BE2C (cell line): Measurements from ENCODE around the gene PBX3.

Experiments used
- DNase-seq: peaks from one replicate; pipeline ENCODE4 v3.0.0-alpha.2; 2020
- H3K27me3 ChIP-seq: fragments of 250-450 bp; sonication (Bioruptor Pico); 2 replicates; pipeline ENCODE4 v1.5.1; 2020; ENCODE audit warnings: mild to moderate bottlenecking
- H3K36me3 ChIP-seq: fragments of 250-450 bp; sonication (Bioruptor Pico); 2 replicates; pipeline ENCODE4 v1.5.1; 2020; ENCODE audit warnings: mild to moderate bottlenecking
- H3K4me1 ChIP-seq: fragments of 250-450 bp; sonication (Bioruptor Pico); 2 replicates; pipeline ENCODE4 v1.5.1; 2020
- H3K4me3 ChIP-seq: 2 replicates; pipeline ENCODE4 v1.5.1; 2011; ENCODE audit warnings: low read depth, low read length
- H3K9me3 ChIP-seq: fragments of 250-450 bp; sonication (Bioruptor Pico); 2 replicates; pipeline ENCODE4 v1.5.1; 2020
- TF ChIP-seq, protein P1 (sequence below): IDR thresholded peaks from 2 replicates; pipeline ENCODE4 v1.5.1; 2012; ENCODE audit warnings: mild to moderate bottlenecking, low read depth, low read length

The PBX3 gene

DNA sequence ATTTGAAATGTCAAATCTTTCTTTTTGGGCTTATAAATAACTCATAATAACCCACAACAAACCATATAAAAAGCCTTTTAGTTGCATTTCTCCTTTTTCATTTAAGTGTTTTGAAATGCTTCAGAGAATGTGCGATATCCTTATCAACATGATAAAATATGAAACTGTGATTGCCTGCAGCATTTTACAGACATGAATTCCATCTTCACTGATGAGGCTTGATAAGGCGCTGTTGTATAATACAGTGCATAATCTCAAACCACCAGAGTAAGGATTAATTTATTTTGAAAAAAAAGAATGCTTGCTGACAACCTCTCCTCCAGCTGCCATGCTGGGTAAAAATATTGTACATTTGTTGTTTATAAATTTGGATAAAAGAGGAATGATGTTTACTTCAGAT, 216.8 kb downstream of the PBX3 start:
- Histone ChIP-seq H3K4me1 (peaks cover 18% of the 10 kb centered on the region), H3K36me3 (no peaks in the 10 kb centered on the region), H3K27me3 (no peaks in the 10 kb centered on the region), H3K9me3 (no peaks in the 10 kb centered on the region), H3K4me3 (no peak overlapping the region)
- DNase-seq, result no peak
- TF ChIP-seq, protein P1, sequence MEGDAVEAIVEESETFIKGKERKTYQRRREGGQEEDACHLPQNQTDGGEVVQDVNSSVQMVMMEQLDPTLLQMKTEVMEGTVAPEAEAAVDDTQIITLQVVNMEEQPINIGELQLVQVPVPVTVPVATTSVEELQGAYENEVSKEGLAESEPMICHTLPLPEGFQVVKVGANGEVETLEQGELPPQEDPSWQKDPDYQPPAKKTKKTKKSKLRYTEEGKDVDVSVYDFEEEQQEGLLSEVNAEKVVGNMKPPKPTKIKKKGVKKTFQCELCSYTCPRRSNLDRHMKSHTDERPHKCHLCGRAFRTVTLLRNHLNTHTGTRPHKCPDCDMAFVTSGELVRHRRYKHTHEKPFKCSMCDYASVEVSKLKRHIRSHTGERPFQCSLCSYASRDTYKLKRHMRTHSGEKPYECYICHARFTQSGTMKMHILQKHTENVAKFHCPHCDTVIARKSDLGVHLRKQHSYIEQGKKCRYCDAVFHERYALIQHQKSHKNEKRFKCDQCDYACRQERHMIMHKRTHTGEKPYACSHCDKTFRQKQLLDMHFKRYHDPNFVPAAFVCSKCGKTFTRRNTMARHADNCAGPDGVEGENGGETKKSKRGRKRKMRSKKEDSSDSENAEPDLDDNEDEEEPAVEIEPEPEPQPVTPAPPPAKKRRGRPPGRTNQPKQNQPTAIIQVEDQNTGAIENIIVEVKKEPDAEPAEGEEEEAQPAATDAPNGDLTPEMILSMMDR, result no peak

DNA sequence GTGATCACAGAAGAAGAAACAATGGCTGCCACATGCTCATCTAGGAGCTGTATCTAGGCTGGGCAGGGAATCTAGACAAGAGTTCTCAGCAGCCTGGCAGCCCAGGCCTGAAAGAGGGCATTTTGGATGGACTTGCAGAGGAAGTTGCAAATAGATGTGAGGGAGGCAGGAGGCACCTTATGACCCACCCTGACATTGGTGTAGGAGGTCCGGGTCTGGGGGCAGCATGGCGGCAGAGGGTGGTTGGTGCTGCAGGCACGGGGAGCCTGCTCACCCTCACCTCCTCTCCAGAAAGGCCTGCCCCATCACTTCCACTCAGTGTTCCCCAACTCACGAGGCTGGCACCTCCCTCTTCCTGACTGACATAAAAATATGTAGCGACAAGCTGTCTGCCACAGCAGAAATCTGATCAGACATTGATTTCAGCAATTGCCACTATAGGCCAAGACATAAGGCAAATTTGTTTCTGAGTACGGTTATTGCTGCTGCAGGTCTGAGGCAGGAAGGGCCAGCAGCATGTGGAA, 217.6 kb downstream of the PBX3 start:
- no peaks in the 10 kb centered on the region for H3K27me3 ChIP-seq
- DNase-seq, result no peak
- TF ChIP-seq, protein P1, result no peak
- no peaks in the 10 kb centered on the region for H3K36me3 ChIP-seq
- H3K9me3 ChIP-seq, result no peaks in the 10 kb centered on the region
- H3K4me1 ChIP-seq, result peaks cover 19% of the 10 kb centered on the region
- no peak overlapping the region for H3K4me3 ChIP-seq

DNA sequence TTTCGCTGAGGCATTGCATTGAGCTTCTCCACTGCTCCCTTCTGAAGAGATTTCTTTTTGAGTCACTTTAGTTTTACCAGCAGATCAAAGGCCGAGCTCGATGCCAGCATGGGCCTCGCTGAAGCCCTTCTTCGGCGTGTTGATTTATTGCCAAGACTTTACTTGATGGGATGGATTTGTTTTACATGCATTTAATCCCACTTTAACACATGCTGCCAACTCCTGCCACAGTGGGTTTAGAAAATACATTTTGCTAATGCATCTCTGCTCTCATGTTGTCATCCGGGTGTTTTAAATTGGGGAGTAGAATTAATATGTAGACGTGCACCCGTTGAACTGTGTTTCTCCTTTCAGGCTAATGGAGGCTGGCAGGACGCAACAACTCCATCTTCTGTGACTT, 218.3 kb downstream of the PBX3 start:
- TF ChIP-seq, protein P1, result no peak
- no peaks in the 10 kb centered on the region for H3K36me3 ChIP-seq

GRCh38 chr9:125966466-125966865, 219.3 kb downstream of the PBX3 start:
- peak overlapping the region; percentile 40 for H3K4me3 ChIP-seq
- H3K36me3 ChIP-seq, result no peaks in the 10 kb centered on the region
- H3K27me3 ChIP-seq, result no peaks in the 10 kb centered on the region
- DNase-seq, result peak; percentile 56
- no peaks in the 10 kb centered on the region for H3K9me3 ChIP-seq
- peaks cover 19% of the 10 kb centered on the region for H3K4me1 ChIP-seq
- TF ChIP-seq, protein P1, result no peak

More for the DNA sequence above, 218.3 kb downstream of the PBX3 start:
- H3K27me3 ChIP-seq, result no peaks in the 10 kb centered on the region
- H3K4me3 ChIP-seq, result no peak overlapping the region
- peaks cover 19% of the 10 kb centered on the region for H3K4me1 ChIP-seq
- no peaks in the 10 kb centered on the region for H3K9me3 ChIP-seq
- no peak for DNase-seq

DNA sequence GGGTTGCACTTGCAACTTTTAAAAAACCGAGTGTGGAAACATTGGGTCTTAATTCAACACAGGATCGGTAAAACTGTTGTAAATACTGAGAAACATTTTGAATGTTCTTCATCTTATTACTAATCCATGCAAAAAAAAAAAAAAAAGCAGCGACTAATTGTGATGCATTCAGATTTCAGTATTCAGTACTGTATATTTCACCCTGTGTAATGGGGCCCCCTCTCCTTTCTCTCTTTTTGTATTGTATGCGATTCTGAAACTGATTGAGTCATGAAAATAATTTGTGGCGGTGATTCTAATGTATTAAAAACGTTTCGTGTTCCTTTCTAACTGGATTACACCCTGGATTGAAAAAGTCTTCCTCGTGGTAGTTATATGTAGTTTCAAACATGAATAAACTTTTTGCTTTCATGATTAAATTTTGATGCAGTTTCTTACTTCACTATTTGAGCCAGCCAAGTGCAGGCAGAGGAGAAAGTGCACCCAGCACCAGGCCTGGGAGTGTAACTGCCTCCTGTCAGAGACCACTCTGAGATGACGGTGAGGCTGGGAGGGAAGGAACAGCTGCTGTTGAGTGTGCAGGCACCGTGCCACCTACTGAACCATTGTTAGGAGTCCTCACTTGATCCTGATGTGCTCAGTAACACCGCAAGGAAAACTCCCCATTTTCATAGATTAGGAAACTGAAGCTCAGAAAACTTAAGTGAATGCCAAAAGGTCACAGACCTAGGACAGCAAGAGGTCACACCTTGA, 220.0 kb downstream of the PBX3 start:
- H3K9me3 ChIP-seq, result no peaks in the 10 kb centered on the region
- no peaks in the 10 kb centered on the region for H3K36me3 ChIP-seq

More for the DNA sequence above, 220.0 kb downstream of the PBX3 start:
- no peaks in the 10 kb centered on the region for H3K27me3 ChIP-seq
- peak overlapping the region; percentile 40 for H3K4me3 ChIP-seq
- peaks cover 19% of the 10 kb centered on the region for H3K4me1 ChIP-seq
- TF ChIP-seq, protein P1, result no peak
- peak; percentile 55 for DNase-seq
